ENCODE results near the gene KCNK15.

The KCNK15 gene

DNA sequence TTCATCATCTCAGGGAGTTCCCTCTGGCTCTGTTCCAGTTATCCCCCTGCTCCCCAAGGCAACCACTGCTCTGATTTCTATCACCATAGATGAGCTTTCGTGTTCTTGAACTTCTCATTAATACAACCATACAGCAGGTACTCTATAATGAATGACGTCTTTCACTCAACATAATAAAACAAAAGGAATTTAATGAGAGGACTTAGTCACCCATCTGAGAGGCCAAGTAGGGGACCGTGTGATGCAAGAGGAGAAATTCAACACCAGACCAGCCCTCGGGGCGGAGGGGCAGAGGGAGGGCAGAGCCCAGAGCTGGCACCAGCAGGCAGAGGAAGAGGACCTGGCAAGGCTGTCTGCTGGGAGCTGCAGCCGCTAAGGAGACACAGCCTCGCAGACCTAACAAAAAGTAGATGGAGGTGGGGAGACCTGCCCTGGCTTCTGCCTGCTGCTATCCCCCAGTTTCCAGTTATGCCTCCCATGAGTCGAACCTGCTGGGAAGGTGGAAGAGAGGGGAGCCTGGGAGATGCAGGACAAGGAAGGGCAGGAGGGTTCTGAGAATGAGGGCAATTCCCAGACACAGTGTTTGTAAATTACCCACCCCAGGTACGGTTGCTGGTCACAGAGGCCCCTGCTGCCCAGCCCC lies 16.7 kb upstream of the KCNK15 start:
- H3K4me2 ChIP-seq = 0 out of 2 replicates have a peak overlapping the region, but pooled peaks have one; percentile 0
- no peaks in the 10 kb centered on the region for H3K36me3 ChIP-seq (ENCODE audit: insufficient read depth)
- H3K79me2 ChIP-seq (ENCODE audit: insufficient read depth, low read depth) = no peaks in the 10 kb centered on the region
- H2AFZ ChIP-seq (ENCODE audit: low read depth) = no peak overlapping the region
- H3K4me3 ChIP-seq (IDR thresholded peaks at IDR 0.05; ENCODE audit: insufficient read depth, low read depth, low read length) = no peak overlapping the region
- no peak overlapping the region for H3K9ac ChIP-seq
- H3K27me3 ChIP-seq (ENCODE audit: insufficient read depth, low read depth) = peaks cover 7% of the 10 kb centered on the region; the same call in 1 of the 2 replicates
- H3K4me1 ChIP-seq (ENCODE audit: low read depth, poor library complexity, severe bottlenecking) = peaks cover 45% of the 10 kb centered on the region
- H4K20me1 ChIP-seq (ENCODE audit: insufficient read depth) = no peaks in the 10 kb centered on the region
- TF ChIP-seq, protein P1, sequence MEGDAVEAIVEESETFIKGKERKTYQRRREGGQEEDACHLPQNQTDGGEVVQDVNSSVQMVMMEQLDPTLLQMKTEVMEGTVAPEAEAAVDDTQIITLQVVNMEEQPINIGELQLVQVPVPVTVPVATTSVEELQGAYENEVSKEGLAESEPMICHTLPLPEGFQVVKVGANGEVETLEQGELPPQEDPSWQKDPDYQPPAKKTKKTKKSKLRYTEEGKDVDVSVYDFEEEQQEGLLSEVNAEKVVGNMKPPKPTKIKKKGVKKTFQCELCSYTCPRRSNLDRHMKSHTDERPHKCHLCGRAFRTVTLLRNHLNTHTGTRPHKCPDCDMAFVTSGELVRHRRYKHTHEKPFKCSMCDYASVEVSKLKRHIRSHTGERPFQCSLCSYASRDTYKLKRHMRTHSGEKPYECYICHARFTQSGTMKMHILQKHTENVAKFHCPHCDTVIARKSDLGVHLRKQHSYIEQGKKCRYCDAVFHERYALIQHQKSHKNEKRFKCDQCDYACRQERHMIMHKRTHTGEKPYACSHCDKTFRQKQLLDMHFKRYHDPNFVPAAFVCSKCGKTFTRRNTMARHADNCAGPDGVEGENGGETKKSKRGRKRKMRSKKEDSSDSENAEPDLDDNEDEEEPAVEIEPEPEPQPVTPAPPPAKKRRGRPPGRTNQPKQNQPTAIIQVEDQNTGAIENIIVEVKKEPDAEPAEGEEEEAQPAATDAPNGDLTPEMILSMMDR (conservative IDR thresholded peaks at IDR 0.05; ENCODE audit: low read depth, low read length) = no peak
- H3K27ac ChIP-seq = no peak overlapping the region

DNA sequence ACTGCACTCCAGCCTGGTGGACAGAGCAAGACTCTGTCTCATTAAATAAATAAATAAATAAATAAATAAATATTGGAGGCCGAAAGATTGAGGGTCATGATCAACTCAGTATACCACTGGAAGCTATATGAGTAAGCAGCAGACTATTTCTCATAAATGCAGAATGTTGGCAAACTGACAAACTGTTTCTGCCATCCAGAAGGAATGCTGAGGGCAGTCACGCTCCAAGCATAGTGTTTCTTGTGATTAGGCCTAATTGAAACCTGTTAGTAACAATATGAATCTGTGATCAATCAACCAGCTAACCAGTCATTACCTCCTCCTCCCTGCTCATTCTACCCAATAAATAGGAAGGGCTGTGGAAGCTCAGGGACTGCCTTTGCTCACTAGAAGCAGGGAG lies 15.2 kb upstream of the KCNK15 start:
- TF ChIP-seq, protein P1 (conservative IDR thresholded peaks at IDR 0.05; ENCODE audit: low read depth, low read length) = no peak
- no peak overlapping the region for H3K9ac ChIP-seq
- H4K20me1 ChIP-seq (ENCODE audit: insufficient read depth) = no peaks in the 10 kb centered on the region
- no peaks in the 10 kb centered on the region for H3K79me2 ChIP-seq (ENCODE audit: insufficient read depth, low read depth)
- no peak overlapping the region for H3K4me2 ChIP-seq
- no peak overlapping the region for H2AFZ ChIP-seq (ENCODE audit: low read depth)
- peaks cover 36% of the 10 kb centered on the region for H3K4me1 ChIP-seq (ENCODE audit: low read depth, poor library complexity, severe bottlenecking)
- H3K36me3 ChIP-seq (ENCODE audit: insufficient read depth) = no peaks in the 10 kb centered on the region
- H3K27me3 ChIP-seq (ENCODE audit: insufficient read depth, low read depth) = peaks cover 7% of the 10 kb centered on the region; the same call in 1 of the 2 replicates
- H3K4me3 ChIP-seq (IDR thresholded peaks at IDR 0.05; ENCODE audit: insufficient read depth, low read depth, low read length) = no peak overlapping the region
- no peak overlapping the region for H3K27ac ChIP-seq

DNA sequence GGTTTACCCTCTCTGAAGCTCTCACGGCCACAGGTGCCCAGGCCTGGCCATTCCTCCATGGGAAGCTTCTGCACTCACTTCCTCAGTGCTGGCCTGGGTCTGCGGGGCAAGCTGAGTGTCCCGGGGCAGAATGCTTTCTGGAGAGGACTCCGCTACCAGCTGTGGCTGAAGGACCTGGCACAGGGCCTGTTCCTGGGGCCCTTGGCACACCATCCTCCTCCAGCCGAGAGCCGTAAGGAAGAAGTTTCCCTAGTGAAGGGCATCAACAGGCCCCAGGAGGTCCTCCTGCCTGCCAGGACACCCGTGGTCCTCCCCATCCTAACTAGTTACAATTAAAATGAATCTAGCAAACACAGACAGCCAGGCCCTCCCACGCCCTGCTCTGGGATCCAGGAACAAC lies 14.0 kb upstream of the KCNK15 start:
- TF ChIP-seq, protein P1 (conservative IDR thresholded peaks at IDR 0.05; ENCODE audit: low read depth, low read length) = no peak
- H3K79me2 ChIP-seq (ENCODE audit: insufficient read depth, low read depth) = no peaks in the 10 kb centered on the region
- H3K27me3 ChIP-seq (ENCODE audit: insufficient read depth, low read depth) = peaks cover 7% of the 10 kb centered on the region; the same call in 1 of the 2 replicates
- no peak overlapping the region for H3K9ac ChIP-seq
- no peak overlapping the region for H3K4me2 ChIP-seq
- no peak overlapping the region for H3K27ac ChIP-seq
- H4K20me1 ChIP-seq (ENCODE audit: insufficient read depth) = no peaks in the 10 kb centered on the region
- peaks cover 30% of the 10 kb centered on the region for H3K4me1 ChIP-seq (ENCODE audit: low read depth, poor library complexity, severe bottlenecking)
- no peak overlapping the region for H2AFZ ChIP-seq (ENCODE audit: low read depth)
- no peak overlapping the region for H3K4me3 ChIP-seq (IDR thresholded peaks at IDR 0.05; ENCODE audit: insufficient read depth, low read depth, low read length)
- no peaks in the 10 kb centered on the region for H3K36me3 ChIP-seq (ENCODE audit: insufficient read depth)

DNA sequence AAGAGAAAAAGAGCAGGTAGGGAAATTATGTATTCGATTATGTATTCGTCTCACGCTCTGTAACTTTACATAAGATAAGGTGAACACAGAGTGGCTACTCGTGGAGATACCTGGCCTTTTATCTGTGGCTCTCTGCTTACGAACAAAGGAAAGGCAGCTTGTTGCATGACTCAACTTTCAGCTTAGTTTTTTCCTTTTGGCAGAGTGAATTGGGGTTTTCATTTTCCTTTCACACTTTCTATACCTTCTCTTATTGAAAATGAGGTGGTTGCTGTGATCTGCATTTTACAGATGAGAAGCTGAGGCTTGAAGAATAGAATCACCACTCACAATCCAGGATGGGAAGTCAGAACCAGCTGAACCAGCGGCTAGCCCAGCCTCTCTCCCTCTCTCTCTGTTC lies 13.3 kb upstream of the KCNK15 start:
- H3K36me3 ChIP-seq (ENCODE audit: insufficient read depth) = no peaks in the 10 kb centered on the region
- no peak overlapping the region for H2AFZ ChIP-seq (ENCODE audit: low read depth)
- H3K9ac ChIP-seq = no peak overlapping the region
- H3K27ac ChIP-seq = no peak overlapping the region
- H3K4me1 ChIP-seq (ENCODE audit: low read depth, poor library complexity, severe bottlenecking) = peaks cover 30% of the 10 kb centered on the region
- peaks cover 7% of the 10 kb centered on the region; the same call in 1 of the 2 replicates for H3K27me3 ChIP-seq (ENCODE audit: insufficient read depth, low read depth)
- no peaks in the 10 kb centered on the region for H4K20me1 ChIP-seq (ENCODE audit: insufficient read depth)
- TF ChIP-seq, protein P1 (conservative IDR thresholded peaks at IDR 0.05; ENCODE audit: low read depth, low read length) = no peak
- H3K79me2 ChIP-seq (ENCODE audit: insufficient read depth, low read depth) = no peaks in the 10 kb centered on the region
- H3K4me2 ChIP-seq = no peak overlapping the region
- no peak overlapping the region for H3K4me3 ChIP-seq (IDR thresholded peaks at IDR 0.05; ENCODE audit: insufficient read depth, low read depth, low read length)

Data from KMS-11 (cell line).